B cell (primary cell): ENCODE results near the gene RTN4RL1. TPM values are rescaled to one million over a fixed set of nuclear protein-coding genes. Genes with fewer than 3 reads are reported as not detected.

Experiments
- ATAC-seq: fragments of 200-7000 bp; cut with Tn5 transposase; one replicate; pipeline ENCODE4 v1.10.0; 2021; ENCODE audit warnings: low read depth, mild to moderate bottlenecking, moderate number of reproducible peaks, moderate library complexity
- CTCF ChIA-PET: fragments of 350-600 bp; sonication (Branson Sonifier 250); formaldehyde crosslinking; loops from one replicate; lab custom pipeline; 2021; ENCODE audit warnings: antibody characterized with exemption, inconsistent platforms; lab: Charles Lee
- POLR2A ChIA-PET: fragments of 350-600 bp; sonication (Branson Sonifier 250); formaldehyde crosslinking; loops from one replicate; lab custom pipeline; 2021; ENCODE audit warnings: antibody characterized with exemption; lab: Charles Lee
- DNase-seq: peaks from one replicate; pipeline ENCODE4 v3.0.0; 2013
- H2AFZ ChIP-seq: 2 replicates; pipeline ENCODE4 v1.6.1; 2012; ENCODE audit warnings: mild to moderate bottlenecking, low read depth, low read length; ENCODE audit not compliant: insufficient read depth, poor library complexity, severe bottlenecking
- H3K27ac ChIP-seq, 2 donors: 1 replicate in 1 of 2; 2 replicates in 1 of 2; pipeline ENCODE4 v1.5.1; 2012 to 2013; ENCODE audit warnings: low read length in 2 of 2, mild to moderate bottlenecking in 2 of 2, moderate library complexity in 1 of 2
- H3K27me3 ChIP-seq, 4 experiments: fragments of 200-600 bp in 1 of 4; sonication (generic) in 1 of 4; replicated peaks in 1 of 4; 1 replicate in 2 of 4; 2 replicates in 2 of 4; pipeline versions ENCODE4 v1.6.1 to v1.7.0; 2013 to 2016; ENCODE audit warnings: low read length in 3 of 4, mild to moderate bottlenecking in 2 of 4, mixed read lengths in 1 of 4, moderate library complexity in 1 of 4; ENCODE audit not compliant: insufficient read depth in 4 of 4, control insufficient read depth in 3 of 4; ENCODE audit errors: control extremely low read depth in 1 of 4
- H3K36me3 ChIP-seq, 2 experiments: replicated peaks in 1 of 2; 1 replicate in 1 of 2; 2 replicates in 1 of 2; pipeline versions ENCODE4 v1.6.1 to v1.7.1; 2013; ENCODE audit warnings: low read length in 1 of 2; ENCODE audit not compliant: insufficient read depth in 2 of 2, control insufficient read depth in 1 of 2; ENCODE audit errors: control extremely low read depth in 1 of 2, extremely low read depth in 1 of 2
- H3K4me1 ChIP-seq, 2 donors: fragments of 200-600 bp in 1 of 2; sonication (generic) in 1 of 2; 1 replicate in 1 of 2; 2 replicates in 1 of 2; pipeline versions ENCODE4 v1.5.1 to v1.6.1; 2013 to 2017; ENCODE audit warnings: low read length in 2 of 2; ENCODE audit not compliant: control insufficient read depth in 2 of 2, insufficient read depth in 2 of 2
- H3K4me2 ChIP-seq: replicated peaks from 2 replicates; pipeline ENCODE3; 2012; ENCODE audit warnings: mild to moderate bottlenecking, low read depth, low read length; ENCODE audit not compliant: poor library complexity, severe bottlenecking
- H3K4me3 ChIP-seq, 5 experiments: fragments of 200-600 bp in 1 of 5; sonication (generic) in 1 of 5; 1 replicate in 3 of 5; 2 replicates in 2 of 5; pipeline versions ENCODE4 v1.5.1 to v1.7.0; 2011 to 2016; ENCODE audit warnings: low read length in 4 of 5, mild to moderate bottlenecking in 4 of 5, low read depth in 2 of 5, control low read depth in 1 of 5, moderate library complexity in 1 of 5; ENCODE audit not compliant: insufficient read depth in 1 of 5; ENCODE audit errors: control extremely low read depth in 1 of 5, extremely low read depth in 1 of 5
- H3K79me2 ChIP-seq: fragments of 200-600 bp; sonication (generic); one replicate; pipeline ENCODE4 v1.6.0; 2016; ENCODE audit warnings: low read length; ENCODE audit not compliant: control insufficient read depth, insufficient read depth
- H3K9ac ChIP-seq: fragments of 200-600 bp; sonication (generic); 2 replicates; pipeline ENCODE4 v1.6.1; 2017; ENCODE audit warnings: mild to moderate bottlenecking, low read length, moderate library complexity
- H3K9me3 ChIP-seq, 3 donors: one replicate each; pipeline versions ENCODE4 v1.6.1 to v1.7.1; 2013; ENCODE audit warnings: low read length in 2 of 3; ENCODE audit not compliant: control insufficient read depth in 2 of 3, insufficient read depth in 1 of 3; ENCODE audit errors: control extremely low read depth in 1 of 3
- H4K20me1 ChIP-seq: 2 replicates; pipeline ENCODE4 v1.6.0; 2012; ENCODE audit warnings: mild to moderate bottlenecking, low read length; ENCODE audit not compliant: insufficient read depth, control insufficient read depth, poor library complexity, severe bottlenecking
- H3K27ac Mint-ChIP-seq: one replicate; pipeline ENCODE4 v1.8.0; 2021; ENCODE audit warnings: mixed read lengths
- H3K27me3 Mint-ChIP-seq: one replicate; pipeline ENCODE4 v1.8.0; 2021; ENCODE audit warnings: mixed read lengths
- H3K4me1 Mint-ChIP-seq: one replicate; pipeline ENCODE4 v1.8.0; 2021; ENCODE audit warnings: mixed read lengths
- H3K4me3 Mint-ChIP-seq: one replicate; pipeline ENCODE4 v1.8.0; 2021; ENCODE audit warnings: mixed read lengths
- H3K9me3 Mint-ChIP-seq: one replicate; pipeline ENCODE4 v1.8.0; 2022; ENCODE audit warnings: mixed read lengths; ENCODE audit not compliant: insufficient read depth
- EZH2 ChIP-seq: IDR thresholded peaks from 2 replicates; pipeline ENCODE4 v1.6.1; 2012; ENCODE audit warnings: borderline replicate concordance, low read depth, mild to moderate bottlenecking, moderate library complexity, low read length; ENCODE audit not compliant: insufficient read depth, poor library complexity, severe bottlenecking
- WGBS: methylation state at CpG from one replicate; pipeline ENCODE4 v1.1.5; 2013; ENCODE audit warnings: missing lambda C conversion rate; ENCODE audit not compliant: insufficient coverage; 5-methylcytosine and 5-hydroxymethylcytosine counted together
- intact Hi-C: fragments of 100-400 bp; cut with micrococcal nuclease; formaldehyde crosslinking; loops from one replicate; pipeline ENCODE4 v1.10.0; 2022
- polyA plus RNA-seq: library from polyadenylated mRNA; depleted of rRNA; stranded (reverse); fragments of >200 nt; gene quantifications from 2 replicates; pipeline ENCODE4 v1.2.3, GENCODE V29; 2012
- total RNA-seq, 2 donors: library from RNA; stranded (reverse); fragments of 120-200 nt in 1 of 2; gene quantifications; 1 replicate in 1 of 2; 2 replicates in 1 of 2; pipeline versions ENCODE4 v1.2.3 to v1.2.4, GENCODE V29; 2013 to 2022
- TF ChIP-seq, protein P1 (sequence below): fragments of 200-600 bp; IDR thresholded peaks from one replicate; pipeline ENCODE4 v1.8.0; 2022; ENCODE audit warnings: antibody characterized with exemption, mild to moderate bottlenecking

The RTN4RL1 gene
- total and polyA plus RNA-seq, 2 donors (not counting 1 experiment from before 2014, with no cell fraction given), result 0.03 to 0.07 TPM

DNA sequence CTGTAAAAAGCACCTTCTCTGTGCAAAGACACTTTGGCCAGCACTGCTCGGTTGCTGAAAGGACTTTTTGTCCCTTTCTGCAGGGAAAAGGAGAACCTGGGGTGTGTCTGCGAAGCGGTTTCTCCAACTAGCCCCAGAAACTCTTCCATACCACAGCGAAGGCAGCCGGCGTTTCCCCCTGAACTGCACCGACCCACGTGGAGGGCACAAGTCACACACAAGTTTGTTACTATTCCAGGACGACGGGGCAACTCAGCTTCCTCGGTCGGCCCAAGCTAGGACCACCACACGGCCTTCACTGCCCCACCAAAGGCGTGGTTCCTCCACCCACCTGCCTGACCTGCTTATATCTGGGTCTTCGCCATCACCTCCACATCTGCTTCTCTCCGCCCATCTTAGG lies 1.9 kb downstream of the RTN4RL1 start:
- CTCF ChIA-PET, result no interaction called here

DNA sequence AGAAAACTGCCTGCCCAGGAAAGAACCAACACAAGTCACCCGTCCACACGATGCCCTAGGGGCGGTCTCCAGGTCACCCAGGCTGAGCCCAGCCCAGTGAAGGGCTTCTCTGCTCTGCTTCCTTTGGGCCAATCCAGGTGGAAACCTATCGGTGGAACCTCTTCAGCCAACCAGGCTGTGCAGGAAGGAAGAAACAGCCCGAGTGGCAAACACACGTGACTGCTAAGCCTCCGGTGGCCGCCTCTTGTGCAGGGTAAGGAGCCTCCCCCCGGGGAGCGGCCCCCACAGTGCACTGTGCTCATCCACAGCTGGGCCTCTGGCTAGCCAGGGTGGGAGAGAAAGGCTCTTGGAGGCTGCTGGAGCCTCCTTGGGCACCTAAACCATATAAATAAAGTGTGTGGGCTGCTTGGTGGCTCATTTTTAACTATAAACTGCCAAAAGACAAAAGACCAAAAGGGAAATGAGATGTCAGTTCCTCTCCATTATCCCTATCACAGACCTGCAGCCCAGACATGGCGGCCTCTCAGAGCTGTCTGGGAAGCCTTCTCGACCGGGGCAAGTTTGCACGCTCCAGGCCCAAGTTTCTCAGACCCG lies 2.4 kb downstream of the RTN4RL1 start:
- H2AFZ ChIP-seq, result no peak overlapping the region
- H3K79me2 ChIP-seq, result no peaks in the 10 kb centered on the region
- H3K4me1 Mint-ChIP-seq, result peaks cover 24% of the 10 kb centered on the region
- intact Hi-C loops, result no loop called here
- ChIA-PET CTCF (no interaction called here), POLR2A (no interaction called here)
- H4K20me1 ChIP-seq, result peaks cover 7% of the 10 kb centered on the region
- H3K9me3 Mint-ChIP-seq, result no peaks in the 10 kb centered on the region
- H3K27me3 ChIP-seq, result peaks cover 0 to 57% (median 22%) of the 10 kb centered on the region in 4 experiments
- peak; percentile 31 for DNase-seq
- H3K36me3 ChIP-seq, result no peaks in the 10 kb centered on the region
- ATAC-seq, result no peak
- no peak overlapping the region for H3K27ac Mint-ChIP-seq
- no peak overlapping the region for H3K9ac ChIP-seq
- peaks cover 0 to 10% (median 0%) of the 10 kb centered on the region in 3 donors for H3K9me3 ChIP-seq
- H3K27me3 Mint-ChIP-seq, result peaks cover 55% of the 10 kb centered on the region
- no peak overlapping the region for H3K4me3 ChIP-seq
- H3K4me2 ChIP-seq, result peak overlapping the region; percentile 96
- peak overlapping the region; percentile 52 for H3K4me3 Mint-ChIP-seq
- no peak overlapping the region for H3K27ac ChIP-seq
- peaks cover 35 to 36% of the 10 kb centered on the region in 2 donors for H3K4me1 ChIP-seq
- 28% methylated on average over 13 of the region's 15 CpGs for WGBS
- TF ChIP-seq, protein P1, sequence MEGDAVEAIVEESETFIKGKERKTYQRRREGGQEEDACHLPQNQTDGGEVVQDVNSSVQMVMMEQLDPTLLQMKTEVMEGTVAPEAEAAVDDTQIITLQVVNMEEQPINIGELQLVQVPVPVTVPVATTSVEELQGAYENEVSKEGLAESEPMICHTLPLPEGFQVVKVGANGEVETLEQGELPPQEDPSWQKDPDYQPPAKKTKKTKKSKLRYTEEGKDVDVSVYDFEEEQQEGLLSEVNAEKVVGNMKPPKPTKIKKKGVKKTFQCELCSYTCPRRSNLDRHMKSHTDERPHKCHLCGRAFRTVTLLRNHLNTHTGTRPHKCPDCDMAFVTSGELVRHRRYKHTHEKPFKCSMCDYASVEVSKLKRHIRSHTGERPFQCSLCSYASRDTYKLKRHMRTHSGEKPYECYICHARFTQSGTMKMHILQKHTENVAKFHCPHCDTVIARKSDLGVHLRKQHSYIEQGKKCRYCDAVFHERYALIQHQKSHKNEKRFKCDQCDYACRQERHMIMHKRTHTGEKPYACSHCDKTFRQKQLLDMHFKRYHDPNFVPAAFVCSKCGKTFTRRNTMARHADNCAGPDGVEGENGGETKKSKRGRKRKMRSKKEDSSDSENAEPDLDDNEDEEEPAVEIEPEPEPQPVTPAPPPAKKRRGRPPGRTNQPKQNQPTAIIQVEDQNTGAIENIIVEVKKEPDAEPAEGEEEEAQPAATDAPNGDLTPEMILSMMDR, result no peak
- TF ChIP-seq EZH2, result no peak

More for the DNA sequence above, 1.9 kb downstream of the RTN4RL1 start:
- no peak overlapping the region for H2AFZ ChIP-seq
- H3K27me3 ChIP-seq, result peaks cover 0 to 53% (median 22%) of the 10 kb centered on the region in 4 experiments
- H3K9ac ChIP-seq, result no peak overlapping the region
- H3K4me2 ChIP-seq, result peak overlapping the region; percentile 96
- peaks cover 0 to 10% (median 0%) of the 10 kb centered on the region in 3 donors for H3K9me3 ChIP-seq
- DNase-seq, result peak; percentile 27
- no peak overlapping the region for H3K4me3 ChIP-seq
- Mint-ChIP-seq H3K27me3 (peaks cover 50% of the 10 kb centered on the region), H3K9me3 (no peaks in the 10 kb centered on the region), H3K4me3 (peak overlapping the region; percentile 52), H3K4me1 (peaks cover 22% of the 10 kb centered on the region), H3K27ac (no peak overlapping the region)
- WGBS, result 57% methylated on average over 15 of the region's 16 CpGs
- H3K36me3 ChIP-seq, result no peaks in the 10 kb centered on the region
- H3K4me1 ChIP-seq, result peaks cover 35% of the 10 kb centered on the region in 2 donors
- H3K27ac ChIP-seq, result no peak overlapping the region
- intact Hi-C loops, result no loop called here
- ATAC-seq, result no peak
- POLR2A ChIA-PET, result no interaction called here
- H3K79me2 ChIP-seq, result no peaks in the 10 kb centered on the region
- TF ChIP-seq, protein P1, result no peak
- no peak for TF ChIP-seq EZH2
- peaks cover 7% of the 10 kb centered on the region for H4K20me1 ChIP-seq
